Omental fat pad (tissue), 4 donors: ENCODE data around the gene SORCS2. TPM values are rescaled to one million over a fixed set of nuclear protein-coding genes. Genes with fewer than 3 reads are reported as not detected.

ENCODE experiments used
- ATAC-seq: fragments of 150-250 bp; one replicate; pipeline ENCODE4 v1.9.1; 2016; ENCODE audit warnings: mild to moderate bottlenecking, moderate library complexity; ENCODE audit not compliant: low FRiP score
- DNase-seq: peaks from one replicate; pipeline ENCODE4 v3.0.0-alpha.2; 2019; ENCODE audit warnings: low spot score
- CTCF ChIP-seq, 3 donors: fragments of 450-650 bp; IDR thresholded peaks; one replicate each; pipeline ENCODE4 v1.5.1; 2016 to 2017; ENCODE audit warnings: antibody characterized with exemption in 3 of 3, mild to moderate bottlenecking in 3 of 3, moderate library complexity in 2 of 3
- total RNA-seq, 4 donors: library from RNA; depleted of rRNA; stranded (reverse); fragments of >200 nt; gene quantifications; one replicate each; pipeline ENCODE4 v1.1.0, GENCODE V29; 2016

Gene SORCS2
- total RNA-seq, 4 donors from 2014 or later: 0.63 to 4.6 (median 1.2) TPM

GRCh38 chr4:7368296-7368695, 176.0 kb downstream of the SORCS2 start:
- ATAC-seq: no peak
- no peak for TF ChIP-seq CTCF (IDR thresholded peaks at IDR 0.05)
- DNase-seq: no peak

DNA sequence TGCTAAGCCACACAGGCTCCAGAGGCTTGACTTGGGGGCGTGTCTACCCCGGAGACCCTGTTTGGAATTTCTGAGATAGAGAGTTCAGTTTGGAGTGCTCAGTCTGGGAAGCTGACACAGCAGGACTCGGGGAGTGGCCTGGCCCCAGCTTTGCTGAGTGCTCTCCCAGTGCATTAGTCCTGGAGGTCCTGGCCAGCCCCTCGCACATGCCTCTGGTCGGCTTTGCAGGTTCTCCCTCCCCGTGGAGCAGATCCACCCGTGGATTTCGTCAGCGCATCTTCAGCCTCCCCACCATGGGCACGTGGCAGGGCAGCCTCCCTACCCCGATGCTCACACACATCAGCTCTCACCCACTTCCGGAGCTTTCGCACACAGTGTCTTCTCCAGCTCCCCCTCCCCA, 177.2 kb downstream of the SORCS2 start:
- ATAC-seq (no peak), DNase-seq (no peak)
- no peak for TF ChIP-seq CTCF (IDR thresholded peaks at IDR 0.05)

- DNase-seq (no peak), ATAC-seq (no peak)
- no peak for TF ChIP-seq CTCF (IDR thresholded peaks at IDR 0.05)
Measured at GRCh38 chr4:7370038-7370437, 177.7 kb downstream of the SORCS2 start.

DNA sequence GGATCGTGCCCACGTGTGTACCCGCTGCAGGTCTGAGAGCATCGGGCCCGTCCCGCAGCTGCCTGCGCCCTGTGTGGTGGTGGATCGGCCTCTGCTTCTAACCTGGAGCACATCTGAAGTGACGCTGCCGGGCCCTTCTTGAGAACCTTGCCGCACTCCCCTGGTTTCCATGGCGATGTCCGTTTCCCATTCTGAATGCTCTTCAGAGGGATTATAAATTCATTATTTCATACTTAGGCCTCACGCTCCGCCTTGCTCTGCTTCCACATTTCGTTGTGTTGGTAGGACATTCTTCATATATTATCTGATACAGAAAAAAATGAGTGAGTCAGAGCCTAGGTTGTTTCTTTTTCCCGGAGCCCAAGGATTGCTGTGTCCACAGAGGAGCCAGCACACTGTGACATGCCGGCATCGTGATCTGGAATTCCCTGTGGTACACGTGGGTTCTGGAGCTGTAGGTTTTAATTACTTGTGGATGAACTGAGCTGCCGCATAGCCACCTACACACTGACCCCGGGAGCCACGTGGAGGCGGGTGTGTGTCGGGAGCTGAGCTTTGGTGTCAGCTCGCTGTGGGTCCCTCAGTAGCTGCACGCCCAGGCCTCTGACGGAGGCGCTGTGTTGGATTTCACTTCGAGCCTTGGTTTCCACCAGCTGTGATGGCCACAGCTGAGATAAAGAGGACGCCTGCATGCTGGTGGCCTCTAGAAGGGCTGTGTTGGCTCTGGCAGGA, 179.0 kb downstream of the SORCS2 start:
- DNase-seq (no peak), ATAC-seq (no peak)
- no peak for TF ChIP-seq CTCF (IDR thresholded peaks at IDR 0.05)

DNA sequence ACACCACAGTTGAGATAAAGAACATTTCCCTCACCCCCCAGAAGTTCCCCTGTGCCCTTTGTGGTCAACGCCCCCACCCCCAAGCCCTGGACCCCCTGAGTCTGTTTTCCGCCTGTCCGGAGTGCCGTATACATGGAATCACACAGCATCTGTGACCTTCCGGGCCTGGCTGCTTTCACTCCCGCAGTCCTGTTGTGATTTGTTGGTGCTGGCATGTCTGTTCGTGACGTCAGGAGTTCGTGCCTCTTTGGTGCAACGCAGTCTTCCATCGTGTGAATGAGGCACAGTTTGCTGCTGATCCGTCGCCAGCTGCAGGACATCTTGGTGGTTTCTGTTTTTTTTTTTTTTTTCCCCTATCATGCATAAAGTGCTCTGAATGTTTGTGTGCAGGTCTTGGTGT, 180.3 kb downstream of the SORCS2 start:
- TF ChIP-seq CTCF (IDR thresholded peaks at IDR 0.05): no peak
- DNase-seq: no peak
- no peak for ATAC-seq

- DNase-seq (no peak), ATAC-seq (no peak)
- no peak for TF ChIP-seq CTCF (IDR thresholded peaks at IDR 0.05)
Measured at GRCh38 chr4:7374571-7374970, 182.2 kb downstream of the SORCS2 start.

- ATAC-seq (no peak), DNase-seq (no peak)
- TF ChIP-seq CTCF (IDR thresholded peaks at IDR 0.05): no peak
Measured at GRCh38 chr4:7375427-7375826, 183.1 kb downstream of the SORCS2 start.
